ENCODE measurements around the gene TREM1. TPM values are rescaled to one million over a fixed set of nuclear protein-coding genes. Genes with fewer than 3 reads are reported as not detected.

TREM1 gene
- total RNA-seq, 1 donor from 2014 or later, result 0.52 TPM

GRCh38 chr6:41258196-41258493, 28.3 kb downstream of the TREM1 start:
- no peak overlapping the region for H3K4me3 ChIP-seq
- no peak overlapping the region for H3K27ac ChIP-seq (replicated peaks)
- no peaks in the 10 kb centered on the region for H3K27me3 ChIP-seq (ENCODE audit: low read depth)
- intact Hi-C loops (cut with micrococcal nuclease), result no loop called here
- H3K36me3 ChIP-seq, result no peaks in the 10 kb centered on the region
- peaks cover 4% of the 10 kb centered on the region for H3K4me1 ChIP-seq
- TF ChIP-seq CTCF (IDR thresholded peaks at IDR 0.05; ENCODE audit: borderline replicate concordance), result no peak
- no peak for DNase-seq
- peaks cover 43% of the 10 kb centered on the region for H3K9me3 ChIP-seq (replicated peaks)

- TF ChIP-seq CTCF (IDR thresholded peaks at IDR 0.05; ENCODE audit: borderline replicate concordance), result no peak
- no peaks in the 10 kb centered on the region for H3K36me3 ChIP-seq
- no peak for DNase-seq
- intact Hi-C loops (cut with micrococcal nuclease), result no loop called here
- no peak overlapping the region for H3K27ac ChIP-seq (replicated peaks)
- H3K9me3 ChIP-seq (replicated peaks), result peaks cover 37% of the 10 kb centered on the region
- no peak overlapping the region for H3K4me3 ChIP-seq
- H3K27me3 ChIP-seq (ENCODE audit: low read depth), result peaks cover 5% of the 10 kb centered on the region
- H3K4me1 ChIP-seq, result peaks cover 4% of the 10 kb centered on the region
Observed at GRCh38 chr6:41257369-41258195, 28.9 kb downstream of the TREM1 start.

GRCh38 chr6:41256383-41256782, 30.1 kb downstream of the TREM1 start:
- H3K9me3 ChIP-seq (replicated peaks), result peaks cover 25% of the 10 kb centered on the region
- no peak for DNase-seq
- H3K4me3 ChIP-seq, result no peak overlapping the region
- no peak overlapping the region for H3K27ac ChIP-seq (replicated peaks)
- intact Hi-C loops (cut with micrococcal nuclease), result no loop called here
- TF ChIP-seq CTCF (IDR thresholded peaks at IDR 0.05; ENCODE audit: borderline replicate concordance), result no peak
- H3K4me1 ChIP-seq, result peaks cover 4% of the 10 kb centered on the region
- H3K27me3 ChIP-seq (ENCODE audit: low read depth), result peaks cover 15% of the 10 kb centered on the region
- no peaks in the 10 kb centered on the region for H3K36me3 ChIP-seq

GRCh38 chr6:41255638-41256246, 30.7 kb downstream of the TREM1 start:
- H3K4me3 ChIP-seq, result no peak overlapping the region
- H3K36me3 ChIP-seq, result no peaks in the 10 kb centered on the region
- no peak overlapping the region for H3K27ac ChIP-seq (replicated peaks)
- intact Hi-C loops (cut with micrococcal nuclease), result no loop called here
- peaks cover 22% of the 10 kb centered on the region for H3K27me3 ChIP-seq (ENCODE audit: low read depth)
- TF ChIP-seq CTCF (IDR thresholded peaks at IDR 0.05; ENCODE audit: borderline replicate concordance), result no peak
- H3K9me3 ChIP-seq (replicated peaks), result peaks cover 19% of the 10 kb centered on the region
- H3K4me1 ChIP-seq, result peaks cover 4% of the 10 kb centered on the region
- DNase-seq, result no peak

GRCh38 chr6:41255110-41255509, 31.4 kb downstream of the TREM1 start:
- TF ChIP-seq CTCF (IDR thresholded peaks at IDR 0.05; ENCODE audit: borderline replicate concordance), result no peak
- Histone ChIP-seq H3K4me1 (peaks cover 4% of the 10 kb centered on the region), H3K27ac (replicated peaks) (no peak overlapping the region), H3K36me3 (no peaks in the 10 kb centered on the region), H3K4me3 (no peak overlapping the region), H3K9me3 (replicated peaks) (peaks cover 13% of the 10 kb centered on the region), H3K27me3 (ENCODE audit: low read depth) (peaks cover 26% of the 10 kb centered on the region)
- no peak for DNase-seq
- intact Hi-C loops (cut with micrococcal nuclease), result no loop called here
